NCI-H128 (cell line): Measurements from ENCODE around the gene LMO3.
"Not testable (repeated sequence)": the region's sequence is repeated elsewhere in the genome, so short reads cannot be mapped to it uniquely, and the experiment has no call there.

ENCODE experiments used
- DNase-seq: peaks from one replicate; lab custom pipeline; 2025; ENCODE audit not compliant: unreplicated experiment; lab: John Stamatoyannopoulos, UW

Gene LMO3

DNA sequence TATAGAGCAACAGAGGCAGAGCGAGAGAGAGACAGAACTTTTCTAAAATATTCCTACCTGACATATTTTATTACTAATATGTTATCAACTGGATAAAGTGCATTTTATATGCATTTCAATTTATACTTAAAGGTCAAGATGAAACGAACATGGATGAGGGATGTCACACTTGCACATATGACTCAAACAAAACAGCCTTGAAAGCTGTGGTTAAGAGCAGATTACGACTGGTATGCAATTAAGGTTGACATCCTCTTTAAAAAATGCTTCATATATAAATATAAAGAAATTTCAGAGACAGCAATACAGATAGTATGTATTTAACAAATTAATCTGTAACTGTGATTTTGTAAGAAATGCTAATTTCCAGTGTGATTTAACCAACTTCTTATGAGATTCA, 52.5 kb downstream of the LMO3 start:
- no peak for DNase-seq

DNA sequence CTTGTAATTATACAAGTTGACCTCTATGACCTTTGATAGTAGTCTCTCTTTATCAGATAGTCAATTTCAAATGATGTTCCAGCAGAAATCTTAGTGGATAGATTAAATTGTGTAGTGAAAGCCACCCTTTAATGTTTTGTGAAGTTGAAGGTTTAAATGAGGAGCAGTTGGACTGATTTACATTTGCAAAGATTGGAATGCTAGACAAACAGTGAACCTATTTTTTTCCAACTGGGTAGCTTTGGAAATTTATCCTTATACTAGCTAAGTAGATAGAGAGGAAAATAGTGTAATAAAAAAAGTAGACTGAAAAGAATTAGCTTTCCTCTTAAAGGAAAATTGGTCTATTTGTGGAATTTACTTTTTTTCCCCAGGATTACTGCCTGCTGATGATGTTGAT, 53.7 kb downstream of the LMO3 start:
- no peak for DNase-seq

DNA sequence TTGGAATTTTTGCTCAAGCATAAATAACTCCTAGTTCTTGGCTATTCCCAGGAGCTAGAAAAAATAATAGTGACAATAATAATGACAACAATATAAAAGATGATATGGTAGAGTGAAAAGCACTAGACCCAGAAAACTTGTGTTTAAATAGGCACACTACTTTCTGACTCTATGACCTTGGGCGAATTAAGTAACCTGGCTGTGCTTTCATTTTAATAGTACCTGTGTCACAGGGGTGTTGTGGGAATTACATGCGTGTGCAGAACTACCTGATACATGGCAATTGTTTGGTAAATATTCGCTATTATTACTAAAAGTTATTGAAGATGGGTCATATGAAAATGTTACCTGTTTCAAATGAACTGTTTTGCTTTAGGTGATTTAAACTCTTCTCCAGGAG, 60.1 kb downstream of the LMO3 start:
- no peak for DNase-seq

DNA sequence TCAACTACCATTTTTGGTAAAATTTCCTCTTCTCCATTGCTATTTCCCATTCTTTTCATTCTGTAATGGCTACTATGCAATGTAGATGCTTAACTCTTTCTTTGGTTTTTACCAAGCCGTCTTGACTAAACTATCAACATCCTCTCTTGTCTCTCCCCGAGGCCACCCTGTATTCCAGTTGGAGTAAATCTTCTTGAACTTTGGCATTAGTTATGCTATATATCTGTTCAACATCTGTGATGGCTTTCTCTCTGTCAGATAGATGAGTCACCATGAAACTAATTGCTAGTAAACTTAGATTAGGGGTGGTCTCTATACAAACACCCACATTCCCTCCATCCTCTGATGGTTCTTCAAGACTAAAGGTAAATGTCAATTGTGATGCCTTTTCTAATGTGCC, 63.4 kb downstream of the LMO3 start:
- DNase-seq: no peak

DNA sequence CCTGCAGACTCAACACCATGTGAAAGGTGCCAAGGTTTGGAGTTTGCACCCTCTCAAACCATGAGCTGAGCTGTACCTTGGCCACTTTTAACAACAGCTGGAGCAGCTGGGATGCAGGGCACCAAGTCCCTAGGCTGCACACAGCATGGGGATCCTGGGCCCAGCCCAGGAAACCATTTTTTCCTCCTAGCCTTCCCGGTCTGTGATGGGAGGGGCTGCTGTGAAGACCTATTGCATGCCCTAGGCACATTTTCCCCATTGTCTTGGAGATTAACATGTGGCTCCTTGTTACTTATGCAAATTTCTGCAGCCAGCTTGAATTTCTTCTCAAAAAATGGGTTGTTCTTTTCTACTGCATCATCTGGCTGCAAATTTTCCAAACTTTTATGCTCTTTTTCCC, 68.3 kb downstream of the LMO3 start:
- not testable (repeated sequence) for DNase-seq

DNA sequence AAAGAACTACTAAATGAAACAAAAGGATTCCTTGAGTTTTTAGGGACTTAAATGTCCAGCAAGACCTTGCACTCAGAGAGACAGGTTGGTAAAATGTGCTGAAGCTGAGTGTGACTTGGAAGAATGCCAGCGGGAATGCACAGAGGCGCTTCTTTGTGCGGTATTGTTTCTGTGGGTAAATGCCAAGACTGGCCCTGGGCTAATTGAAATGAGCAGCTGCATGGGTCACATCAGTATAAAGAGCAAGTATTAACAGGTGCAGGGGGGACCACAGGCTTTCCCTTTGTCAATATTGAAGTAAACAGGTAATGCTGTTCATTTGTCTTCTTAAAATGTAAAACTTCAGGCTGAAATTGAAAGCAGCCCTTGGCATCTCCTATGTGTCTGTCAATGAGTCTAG, 74.3 kb downstream of the LMO3 start:
- peak; percentile 89 for DNase-seq

DNA sequence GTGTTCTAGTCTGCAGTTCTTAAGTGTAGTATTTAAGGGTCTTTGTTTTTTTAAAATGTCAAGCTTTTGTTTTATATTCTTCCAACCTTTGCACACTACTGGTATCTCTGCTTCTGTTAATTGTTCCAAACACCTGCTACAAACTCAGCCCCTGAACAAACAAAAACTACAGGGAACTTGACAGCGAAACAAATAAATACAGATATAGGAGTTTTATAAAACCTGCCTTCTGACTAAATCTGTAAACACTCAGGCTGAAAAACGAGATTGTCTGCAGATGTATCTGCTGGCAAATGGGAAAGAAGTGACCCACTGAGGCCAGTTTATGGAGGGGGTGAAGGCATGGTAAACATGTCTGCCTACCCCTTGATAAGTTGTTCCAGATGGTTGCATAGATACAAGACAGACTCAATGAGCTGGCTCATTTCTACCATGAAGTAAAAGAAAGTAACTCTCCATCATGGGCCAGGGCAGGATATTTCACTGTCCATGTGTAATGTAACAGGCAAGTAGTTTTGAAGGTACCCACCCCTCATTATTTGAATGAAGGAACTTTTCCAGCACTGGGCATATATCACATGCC, 75.6 kb downstream of the LMO3 start:
- peak; percentile 31 for DNase-seq

DNA sequence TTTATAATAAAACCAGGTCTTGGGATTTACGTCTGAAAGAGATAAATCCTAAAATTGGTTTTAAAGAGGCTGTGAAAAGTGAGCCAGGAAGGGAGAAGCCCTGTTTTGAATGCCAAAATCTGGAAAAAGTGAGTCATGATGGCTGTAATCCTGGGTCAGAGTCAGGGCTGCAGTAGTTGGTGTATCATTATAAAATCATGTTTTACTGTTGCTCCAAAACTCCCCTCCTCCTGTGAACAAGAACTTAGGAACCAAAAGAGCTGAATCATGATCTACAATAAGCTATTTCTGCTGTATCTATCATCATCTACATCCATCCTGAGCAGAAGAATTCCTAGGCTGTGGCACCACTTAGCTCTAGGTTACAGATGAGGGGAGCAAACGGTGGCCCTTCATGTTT, 79.3 kb downstream of the LMO3 start:
- DNase-seq: no peak

DNA sequence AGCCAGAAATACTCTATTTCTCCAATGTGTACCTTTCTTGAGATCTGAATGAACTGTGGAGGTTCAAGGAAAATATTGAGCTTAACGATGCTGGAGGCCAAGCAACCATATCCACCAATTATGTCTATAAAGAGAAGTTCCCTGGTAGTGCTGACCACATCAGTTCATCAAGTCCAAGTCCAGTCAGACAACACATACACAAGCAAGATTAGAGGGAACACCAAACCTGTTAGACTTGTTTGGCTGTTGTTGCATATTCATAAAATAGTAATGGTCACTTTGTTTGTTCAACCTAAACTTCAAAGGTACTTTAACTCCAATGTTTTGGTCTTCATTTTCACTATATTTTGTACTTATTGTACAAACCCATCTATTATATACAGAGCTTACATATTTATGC, 81.6 kb downstream of the LMO3 start:
- no peak for DNase-seq

DNA sequence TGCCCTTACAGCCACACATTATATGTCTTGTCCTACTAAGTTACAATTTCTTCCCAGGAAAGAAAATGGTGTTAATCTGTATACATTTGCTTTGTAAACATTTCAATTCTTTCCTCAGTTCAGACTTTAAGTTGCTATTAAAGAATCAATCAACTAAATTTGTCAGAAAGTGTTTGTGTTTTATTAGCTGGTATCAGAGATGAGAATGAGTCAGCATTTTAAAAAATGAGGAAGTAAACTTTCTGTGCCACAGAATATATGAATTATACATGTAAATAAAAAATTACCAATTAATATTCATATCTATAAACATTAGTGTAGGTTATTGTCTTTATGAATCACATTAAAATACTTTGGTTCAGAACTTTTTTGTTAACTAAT, 82.0 kb downstream of the LMO3 start:
- no peak for DNase-seq

DNA sequence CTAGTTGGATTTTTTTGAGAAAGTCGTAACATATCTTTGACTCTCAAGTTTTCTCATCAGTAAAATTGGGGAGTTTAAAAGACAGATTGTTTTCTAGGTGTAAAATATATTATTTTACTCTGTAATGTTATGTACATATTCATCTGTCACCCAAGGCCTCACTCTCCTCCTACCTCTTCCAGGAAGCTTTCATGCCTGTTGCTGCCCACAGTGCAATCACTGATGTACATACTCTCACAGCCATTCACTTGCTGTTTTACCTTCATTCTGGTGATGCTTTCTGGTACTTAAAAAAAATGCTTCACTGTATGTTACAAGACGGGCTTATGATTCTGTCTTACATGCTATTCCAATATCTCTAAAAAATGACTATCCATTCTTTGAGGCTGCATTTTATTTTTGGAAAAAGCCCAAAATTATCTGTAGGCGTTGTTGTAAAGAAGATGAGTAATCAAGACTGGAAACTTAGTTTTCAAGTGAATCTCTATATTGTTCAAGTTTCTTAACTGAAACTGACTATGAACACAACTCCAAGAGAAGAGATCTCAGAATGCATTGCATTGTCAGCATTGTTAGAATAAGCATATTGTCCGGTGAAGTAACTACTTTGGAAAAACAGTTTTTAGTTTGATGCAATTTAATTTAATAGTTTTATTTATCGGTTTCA, 82.5 kb downstream of the LMO3 start:
- DNase-seq: no peak

DNA sequence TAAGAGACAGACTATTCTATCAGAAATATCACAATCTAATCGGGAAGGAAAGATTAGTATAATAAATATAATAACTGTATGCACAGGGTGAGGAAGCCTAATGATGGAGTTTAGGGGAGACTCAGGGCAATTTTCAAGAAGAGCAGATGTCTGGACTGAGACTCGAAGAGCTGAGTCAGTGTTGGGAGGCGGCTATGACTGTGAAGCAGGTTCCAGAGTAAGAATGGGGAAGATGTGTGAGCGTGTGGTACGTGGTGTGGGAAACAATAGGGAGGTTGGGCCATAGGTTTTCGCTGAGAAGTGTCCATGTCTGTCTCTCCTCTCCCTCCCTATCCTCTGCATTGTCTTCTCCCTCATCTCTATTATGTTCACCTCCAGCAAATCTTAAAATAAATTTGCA, 85.6 kb downstream of the LMO3 start:
- DNase-seq: no peak

DNA sequence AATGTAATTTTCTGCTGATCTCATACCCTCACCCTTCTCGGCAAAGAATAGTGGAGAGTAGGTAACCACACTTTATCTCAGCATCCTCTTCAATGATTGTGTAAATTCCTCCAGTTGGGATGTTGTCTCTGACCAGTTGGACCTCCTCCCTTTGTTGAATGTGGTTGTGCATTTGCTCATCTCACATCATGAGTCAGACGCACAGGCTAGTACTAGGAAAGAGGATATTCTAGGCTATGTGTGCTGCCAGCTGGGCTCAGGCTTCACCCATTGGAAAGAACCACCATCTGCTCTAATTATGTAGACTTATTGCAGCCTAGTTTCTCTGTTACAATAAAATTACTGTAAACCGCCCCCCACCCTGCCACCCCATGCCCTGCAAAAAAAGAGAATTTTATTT, 90.3 kb downstream of the LMO3 start:
- no peak for DNase-seq

DNA sequence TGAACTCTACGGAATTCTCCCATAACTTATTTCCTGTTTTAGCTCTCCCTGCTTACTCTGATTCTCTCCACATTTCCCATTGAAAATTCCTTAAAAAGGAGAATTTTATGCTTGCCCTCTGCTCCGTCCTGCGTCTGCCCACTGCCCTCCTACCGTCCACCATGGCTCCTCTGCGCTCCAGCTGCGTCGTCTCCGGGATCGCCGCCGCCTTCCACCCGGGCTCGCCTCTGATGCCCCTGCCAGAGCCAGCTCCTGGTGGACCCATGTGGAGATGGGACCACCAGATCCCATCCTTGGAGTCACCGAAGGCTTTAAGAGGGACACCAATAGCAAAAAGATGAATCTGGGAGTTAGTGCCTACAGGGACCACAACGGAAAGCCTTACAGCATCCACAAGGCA, 92.7 kb downstream of the LMO3 start:
- DNase-seq: no peak

DNA sequence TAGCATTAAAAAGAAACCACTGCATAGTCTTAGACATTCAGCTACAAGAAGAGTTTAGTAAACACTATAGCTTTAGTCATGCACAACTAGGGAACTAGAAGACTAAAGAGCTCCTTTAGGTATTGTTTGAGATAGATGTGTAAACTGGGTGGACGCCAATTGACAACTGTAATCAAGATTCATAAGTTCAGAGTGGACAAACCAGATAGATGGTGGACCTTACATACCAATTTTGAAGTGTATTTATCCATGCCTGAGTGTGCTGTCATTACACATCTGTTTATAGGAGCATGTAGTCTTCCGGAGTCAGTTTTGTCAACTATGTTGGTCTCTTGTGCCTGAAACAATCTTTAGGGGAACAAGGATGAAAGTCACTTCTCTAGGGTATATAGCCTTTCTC, 96.6 kb downstream of the LMO3 start:
- DNase-seq: no peak

DNA sequence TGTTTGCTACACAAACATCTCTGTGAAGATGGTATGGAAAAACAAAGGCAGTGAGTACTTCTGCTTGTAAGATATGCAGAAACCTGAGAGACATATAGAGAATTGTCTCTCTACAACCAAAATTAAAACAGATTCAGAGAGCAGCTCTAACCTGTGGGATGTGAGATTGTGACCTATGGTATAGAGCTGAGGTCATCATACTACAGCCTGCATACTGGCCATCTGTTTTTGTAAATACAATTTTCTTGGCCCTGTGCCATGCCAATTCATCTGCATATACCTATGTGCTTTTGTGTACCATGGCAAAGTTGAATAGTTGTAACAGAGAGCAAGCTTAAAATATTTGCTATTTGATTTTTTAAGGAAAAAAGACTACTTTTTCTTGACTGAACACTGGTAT, 99.6 kb downstream of the LMO3 start:
- no peak for DNase-seq

DNA sequence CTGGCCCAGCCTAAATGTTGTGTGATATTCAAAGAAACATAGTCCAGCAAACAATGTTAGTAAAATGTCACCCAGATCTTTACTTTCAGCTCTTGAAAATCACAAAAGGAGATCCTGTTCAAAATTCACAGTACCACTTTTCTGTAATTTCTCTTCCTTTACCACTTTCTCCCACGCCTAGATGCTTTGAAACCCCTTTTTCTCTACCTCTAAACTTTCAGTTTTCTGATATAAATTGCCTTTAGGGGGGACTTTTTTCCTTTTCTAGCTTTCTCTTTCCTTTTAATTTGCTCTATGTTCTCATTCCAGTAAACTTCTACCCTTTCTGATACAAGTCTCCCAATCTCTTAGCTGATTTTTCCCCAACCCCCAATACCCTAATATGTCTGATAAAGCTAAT, 101.8 kb downstream of the LMO3 start:
- DNase-seq: no peak

DNA sequence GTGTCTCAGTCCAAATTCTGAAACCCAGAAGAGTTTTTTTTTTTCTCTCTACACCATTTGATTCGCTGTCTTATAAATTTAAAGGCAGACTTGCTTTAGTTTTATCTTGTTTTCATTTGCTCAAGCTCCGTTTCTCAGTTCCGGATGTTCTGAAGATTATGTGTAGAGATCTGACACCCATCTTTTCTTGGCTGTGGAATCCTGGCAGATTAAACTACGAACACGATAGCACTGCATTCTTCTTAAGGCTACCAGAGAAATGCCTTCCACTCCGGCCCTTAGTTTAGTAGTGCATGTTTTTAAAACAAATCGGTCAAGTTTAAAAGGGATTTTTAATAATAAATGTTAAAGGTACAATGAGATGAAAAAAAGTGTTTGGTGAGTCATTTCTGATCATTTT, 106.4 kb downstream of the LMO3 start:
- no peak for DNase-seq
